IMR-90 (cell line): ENCODE measurements around the gene SARM1. TPM values are rescaled to one million over a fixed set of nuclear protein-coding genes. Genes with fewer than 3 reads are reported as not detected.

ENCODE experiments used
- ATAC-seq: fragments of 200-7000 bp; cut with Tn5 transposase; 2 replicates; pipeline ENCODE4 v1.9.1; 2020; ENCODE audit warnings: low read depth, mild to moderate bottlenecking, moderate library complexity
- BruUV-seq: library from RNA; stranded (reverse); fragments of 400-500 nt; replicated peaks from 2 replicates; lab custom pipeline; 2021; lab: Mats Ljungman, UMichigan
- CTCF ChIA-PET: fragments of 300-600 bp; formaldehyde crosslinking; extraction: SDS; loops from one replicate; lab custom pipeline; 2021; ENCODE audit warnings: antibody characterized with exemption; lab: Yijun Ruan, JAX
- POLR2A ChIA-PET: fragments of 300-600 bp; sonication (Branson Sonifier 250); formaldehyde crosslinking; loops from one replicate; lab custom pipeline; 2022; ENCODE audit warnings: antibody characterized with exemption; ENCODE audit not compliant: unreplicated experiment; lab: Charles Lee
- DNase-seq: peaks from one replicate; pipeline ENCODE4 v3.0.0; 2013
- H2AFZ ChIP-seq: replicated peaks from 2 replicates; pipeline ENCODE3; 2013; ENCODE audit warnings: low read length, mild to moderate bottlenecking; ENCODE audit not compliant: poor library complexity
- H2AK5ac ChIP-seq: 2 replicates; pipeline ENCODE4 v1.6.1; 2013; ENCODE audit warnings: low read depth, low read length, inconsistent platforms
- H2AK9ac ChIP-seq: replicated peaks from 2 replicates; pipeline ENCODE3; 2013; ENCODE audit warnings: mild to moderate bottlenecking, low read depth, low read length, moderate library complexity; ENCODE audit not compliant: poor library complexity
- H2BK120ac ChIP-seq: 2 replicates; pipeline ENCODE4 v1.6.1; 2013; ENCODE audit warnings: low read depth, low read length, inconsistent platforms
- H2BK15ac ChIP-seq: 3 replicates; pipeline ENCODE4 v1.6.1; 2013; ENCODE audit warnings: low read depth, low read length, inconsistent platforms
- H2BK20ac ChIP-seq: 2 replicates; pipeline ENCODE4 v1.6.1; 2013; ENCODE audit warnings: low read depth, mild to moderate bottlenecking, inconsistent platforms, low read length, moderate library complexity
- H2BK5ac ChIP-seq: 2 replicates; pipeline ENCODE4 v1.6.1; 2013; ENCODE audit warnings: mild to moderate bottlenecking, low read depth, low read length, inconsistent platforms; ENCODE audit not compliant: poor library complexity, severe bottlenecking
- H3K14ac ChIP-seq: replicated peaks from 2 replicates; pipeline ENCODE4 v1.6.1; 2013; ENCODE audit warnings: low read depth, low read length, inconsistent platforms
- H3K18ac ChIP-seq: 2 replicates; pipeline ENCODE4 v1.6.1; 2013; ENCODE audit warnings: low read depth, low read length, control low read depth
- H3K23ac ChIP-seq: 2 replicates; pipeline ENCODE4 v1.6.1; 2013; ENCODE audit warnings: low read depth, low read length, inconsistent platforms
- H3K27ac ChIP-seq: 2 replicates; pipeline ENCODE4 v1.5.1; 2013; ENCODE audit warnings: mild to moderate bottlenecking, control low read depth, low read length; ENCODE audit not compliant: insufficient read depth
- H3K27me3 ChIP-seq: 2 replicates; pipeline ENCODE4 v1.6.1; 2013; ENCODE audit warnings: low read length; ENCODE audit not compliant: control insufficient read depth, insufficient read depth
- H3K36me3 ChIP-seq: 2 replicates; pipeline ENCODE4 v1.6.1; 2013; ENCODE audit warnings: low read length, mixed read lengths; ENCODE audit not compliant: control insufficient read depth, insufficient read depth
- H3K4ac ChIP-seq: 2 replicates; pipeline ENCODE4 v1.6.1; 2013; ENCODE audit warnings: low read depth, low read length, inconsistent platforms
- H3K4me1 ChIP-seq: 2 replicates; pipeline ENCODE4 v1.6.1; 2013; ENCODE audit warnings: low read length, mixed read lengths; ENCODE audit not compliant: control insufficient read depth, insufficient read depth
- H3K4me2 ChIP-seq: 2 replicates; pipeline ENCODE4 v1.6.1; 2013; ENCODE audit warnings: low read depth, mild to moderate bottlenecking, control low read depth, low read length, moderate library complexity
- H3K4me3 ChIP-seq: 2 replicates; pipeline ENCODE4 v1.5.1; 2013; ENCODE audit warnings: low read depth, mild to moderate bottlenecking, control low read depth, low read length, moderate library complexity; ENCODE audit not compliant: insufficient read depth
- H3K56ac ChIP-seq: 2 replicates; pipeline ENCODE4 v1.6.1; 2013; ENCODE audit warnings: low read length, inconsistent platforms; ENCODE audit not compliant: insufficient read depth; ENCODE audit errors: extremely low read depth
- H3K79me1 ChIP-seq, 2 experiments: 2 replicates each; pipeline ENCODE4 v1.6.1; 2013; ENCODE audit warnings: low read length in 2 of 2, inconsistent platforms in 1 of 2, low read depth in 1 of 2
- H3K9ac ChIP-seq: 2 replicates; pipeline ENCODE4 v1.6.1; 2013; ENCODE audit warnings: low read depth, low read length, control low read depth
- H3K9me1 ChIP-seq: 2 replicates; pipeline ENCODE4 v1.6.1; 2013; ENCODE audit warnings: low read length, inconsistent platforms; ENCODE audit not compliant: insufficient read depth
- H3K9me3 ChIP-seq: 2 replicates; pipeline ENCODE4 v1.6.1; 2013; ENCODE audit warnings: low read length; ENCODE audit not compliant: control insufficient read depth, insufficient read depth
- H4K20me1 ChIP-seq: 2 replicates; pipeline ENCODE4 v1.6.1; 2013; ENCODE audit warnings: low read length, inconsistent platforms; ENCODE audit not compliant: insufficient read depth
- H4K5ac ChIP-seq: 2 replicates; pipeline ENCODE4 v1.6.1; 2013; ENCODE audit warnings: mild to moderate bottlenecking, low read depth, low read length, control low read depth
- H4K8ac ChIP-seq, 2 experiments: 2 replicates each; pipeline ENCODE4 v1.6.1; 2013; ENCODE audit warnings: low read depth in 2 of 2, low read length in 2 of 2, control low read depth in 1 of 2, inconsistent platforms in 1 of 2
- H4K91ac ChIP-seq: 2 replicates; pipeline ENCODE4 v1.6.1; 2013; ENCODE audit warnings: low read depth, low read length, inconsistent platforms; ENCODE audit not compliant: insufficient read depth
- CEBPB ChIP-seq: IDR thresholded peaks from 2 replicates; pipeline ENCODE4 v1.6.1; 2012; ENCODE audit warnings: low read depth, low read length, improper control_type of control experiment
- CHD1 ChIP-seq: IDR thresholded peaks from 2 replicates; pipeline ENCODE4 v1.6.1; 2012; ENCODE audit warnings: low read depth, low read length, improper control_type of control experiment
- CTCF ChIP-seq: conservative IDR thresholded peaks from 2 replicates; pipeline ENCODE4 v1.5.1; 2012; ENCODE audit warnings: mild to moderate bottlenecking, low read depth, low read length, improper control_type of control experiment
- ELK1 ChIP-seq: fragments of 150-350 bp; IDR thresholded peaks from 2 replicates; pipeline ENCODE4 v1.6.1; 2016; ENCODE audit warnings: low read depth, mild to moderate bottlenecking, low read length, moderate library complexity, borderline replicate concordance
- MAFK ChIP-seq: IDR thresholded peaks from 2 replicates; pipeline ENCODE4 v1.6.1; 2012; ENCODE audit warnings: low read depth, low read length, improper control_type of control experiment
- MAZ ChIP-seq: IDR thresholded peaks from 2 replicates; pipeline ENCODE4 v1.6.1; 2012; ENCODE audit warnings: low read depth, mild to moderate bottlenecking, low read length, improper control_type of control experiment, moderate library complexity, borderline replicate concordance
- MXI1 ChIP-seq: IDR thresholded peaks from 2 replicates; pipeline ENCODE4 v1.6.1; 2012; ENCODE audit warnings: low read depth, mild to moderate bottlenecking, low read length, moderate library complexity, borderline replicate concordance
- POLR2A ChIP-seq: IDR thresholded peaks from 2 replicates; pipeline ENCODE4 v1.6.1; 2012; ENCODE audit warnings: mild to moderate bottlenecking, low read depth, low read length
- RAD21 ChIP-seq: IDR thresholded peaks from 2 replicates; pipeline ENCODE4 v1.6.1; 2012; ENCODE audit warnings: low read length, improper control_type of control experiment
- RCOR1 ChIP-seq: IDR thresholded peaks from 2 replicates; pipeline ENCODE4 v1.6.1; 2012; ENCODE audit warnings: mild to moderate bottlenecking, low read length, improper control_type of control experiment; ENCODE audit not compliant: insufficient replicate concordance
- RFX5 ChIP-seq: IDR thresholded peaks from 2 replicates; pipeline ENCODE4 v1.8.0; 2012; ENCODE audit warnings: low read depth, mild to moderate bottlenecking, low read length, moderate library complexity
- USF2 ChIP-seq: fragments of 150-350 bp; IDR thresholded peaks from 2 replicates; pipeline ENCODE4 v1.6.1; 2017; ENCODE audit warnings: mild to moderate bottlenecking, antibody characterized with exemption, low read length, low read depth
- WGBS, 2 experiments: methylation state at CpG; one replicate each; pipeline versions ENCODE4 v1.1.5 to v1.1.7; 2013; ENCODE audit warnings: missing lambda C conversion rate in 2 of 2; ENCODE audit not compliant: insufficient read length in 1 of 2; ENCODE audit errors: extremely low coverage in 2 of 2; 5-methylcytosine and 5-hydroxymethylcytosine counted together
- dilution Hi-C: fragments of 300-500 bp; cut with HindIII; formaldehyde crosslinking; loops from one replicate; pipeline ENCODE4 v1.14.3; 2018; ENCODE audit warnings: low sequenced_read_pairs; ENCODE audit not compliant: unreplicated experiment
- in situ Hi-C: fragments of 300-500 bp; cut with MboI; formaldehyde crosslinking; loops from 3 replicates; pipeline ENCODE4 v1.14.3; 2019; ENCODE audit warnings: low sequenced_read_pairs, inconsistent platforms, mixed read lengths
- intact Hi-C: fragments of 100-400 bp; cut with micrococcal nuclease; formaldehyde crosslinking; loops from 2 replicates; pipeline ENCODE4 v1.10.0; 2022
- polyA plus RNA-seq, 3 experiments: library from polyadenylated mRNA; depleted of rRNA; stranded (reverse); fragments of >200 nt; gene quantifications; 2 replicates each; pipeline ENCODE4 v1.2.3, GENCODE V29; 2012; ENCODE audit warnings: low replicate concordance in 1 of 3
- total RNA-seq: library from RNA; depleted of rRNA; stranded (reverse); fragments of >200 nt; gene quantifications from 2 replicates; pipeline ENCODE4 v1.2.3, GENCODE V29; 2012

SARM1 gene
- total and polyA plus RNA-seq, 2 of the 4 experiments (the other 2 are of a cell fraction) = 3.4 to 11.4 TPM

- H2AK5ac ChIP-seq = no peak within 1 kb of the TSS
- ATAC-seq = no peak
- no peak within 1 kb of the TSS for H3K56ac ChIP-seq
- H4K5ac ChIP-seq = no peak within 1 kb of the TSS
- no peak within 1 kb of the TSS for H3K4me3 ChIP-seq
- H3K27me3 ChIP-seq = no peaks in the 10 kb centered on the region
- H3K36me3 ChIP-seq = peaks cover 23% of the 10 kb centered on the region
- H2BK15ac ChIP-seq = no peak within 1 kb of the TSS
- dilution Hi-C loops (no loop called here), in situ Hi-C loops (no loop called here), intact Hi-C loops (no loop called here)
- H3K4me1 ChIP-seq = peaks cover 1% of the 10 kb centered on the region; the same call in 1 of the 2 replicates
- no peak within 1 kb of the TSS for H3K23ac ChIP-seq
- WGBS, 2 experiments = 49% methylated on average over 2 of the region's 13 CpGs; no CpG with 5 or more reads in 1 of the 2 experiments
- no TSS peak for BruUV-seq
- TF ChIP-seq USF2 (no peak), MAZ (no peak), CEBPB (no peak), MXI1 (no peak), POLR2A (no peak), CTCF (no peak), ELK1 (no peak), RAD21 (no peak), MAFK (no peak), CHD1 (no peak), RCOR1 (no peak), RFX5 (no peak)
- no peak within 1 kb of the TSS for H3K18ac ChIP-seq
- H3K79me1 ChIP-seq = no peaks in the 10 kb centered on the region; a peak in 2 of 4 replicates
- no peaks in the 10 kb centered on the region for H3K9me3 ChIP-seq
- no peak within 1 kb of the TSS for H2BK5ac ChIP-seq
- H3K27ac ChIP-seq = no peak within 1 kb of the TSS
- H2AK9ac ChIP-seq = no peak within 1 kb of the TSS
- no peaks in the 10 kb centered on the region; the same call in 1 of the 2 replicates for H4K20me1 ChIP-seq
- H2BK20ac ChIP-seq = no peak within 1 kb of the TSS
- ChIA-PET POLR2A (no interaction called here), CTCF (no interaction called here)
- no peak within 1 kb of the TSS for H3K14ac ChIP-seq
- no peak within 1 kb of the TSS for H3K4me2 ChIP-seq
- H4K91ac ChIP-seq = no peak within 1 kb of the TSS
- no peak within 1 kb of the TSS for H2AFZ ChIP-seq
- DNase-seq = no peak
- no peak within 1 kb of the TSS for H2BK120ac ChIP-seq
- peaks cover 2% of the 10 kb centered on the region; the same call in 1 of the 2 replicates for H3K9me1 ChIP-seq
- no peak within 1 kb of the TSS for H3K4ac ChIP-seq
- no peak within 1 kb of the TSS for H4K8ac ChIP-seq
- H3K9ac ChIP-seq = no peak within 1 kb of the TSS
Observed at GRCh38 chr17:28364665-28365363, 6.7 kb upstream of the SARM1 start, which contains the start of gene SEBOX. Gene SEBOX, minus strand, starts transcription at chr17:28365199. Its CDS starts 48 bp downstream, at chr17:28365151.
